HEK293 (cell line): ENCODE data around the gene SCFD2.

Experiments
- CTCF ChIP-seq: fragments of 450-650 bp; formaldehyde crosslinking; IDR thresholded peaks from 2 replicates; pipeline ENCODE4 v1.5.1; 2016; ENCODE audit warnings: missing biosample characterization, missing genetic modification characterization
- KLF1 ChIP-seq: fragments of 450-650 bp; formaldehyde crosslinking; IDR thresholded peaks from 2 replicates; pipeline ENCODE4 v1.5.1; 2016; ENCODE audit warnings: missing biosample characterization, missing genetic modification characterization
- ZBTB1 ChIP-seq: fragments of 450-650 bp; formaldehyde crosslinking; IDR thresholded peaks from 2 replicates; pipeline ENCODE4 v1.5.1; 2016; ENCODE audit warnings: missing biosample characterization, missing genetic modification characterization
- ZBTB26 ChIP-seq: fragments of 450-650 bp; formaldehyde crosslinking; optimal IDR thresholded peaks from 2 replicates; pipeline ENCODE3; 2016; ENCODE audit warnings: missing biosample characterization, mild to moderate bottlenecking, missing genetic modification characterization
- ZFP3 ChIP-seq: fragments of 450-650 bp; formaldehyde crosslinking; IDR thresholded peaks from 2 replicates; pipeline ENCODE4 v1.5.1; 2016; ENCODE audit warnings: low read depth, missing biosample characterization, missing genetic modification characterization
- ZNF114 ChIP-seq: fragments of 450-650 bp; formaldehyde crosslinking; IDR thresholded peaks from 2 replicates; pipeline ENCODE4 v1.5.0; 2017; ENCODE audit warnings: missing biosample characterization, missing genetic modification characterization
- ZNF274 ChIP-seq, 2 experiments: fragments of 200-500 bp in 1 of 2; fragments of 450-650 bp in 1 of 2; sonication (Bioruptor generic) in 1 of 2; formaldehyde crosslinking in 1 of 2; IDR thresholded peaks; 2 replicates each; pipeline versions ENCODE4 v1.5.1 to v1.6.1; 2014 to 2016; ENCODE audit warnings: borderline replicate concordance in 1 of 2, inconsistent platforms in 1 of 2, low read length in 1 of 2, missing biosample characterization in 1 of 2, missing genetic modification characterization in 1 of 2
- ZNF510 ChIP-seq: fragments of 450-650 bp; formaldehyde crosslinking; IDR thresholded peaks from 2 replicates; pipeline ENCODE4 v1.5.1; 2018; ENCODE audit warnings: mild to moderate bottlenecking, missing genetic modification characterization, missing biosample characterization; ENCODE audit not compliant: insufficient replicate concordance
- ZNF571 ChIP-seq: fragments of 450-650 bp; formaldehyde crosslinking; IDR thresholded peaks from 2 replicates; pipeline ENCODE4 v1.5.0; 2017; ENCODE audit warnings: missing biosample characterization, missing genetic modification characterization
- ZNF621 ChIP-seq: fragments of 450-650 bp; formaldehyde crosslinking; IDR thresholded peaks from 2 replicates; pipeline ENCODE4 v1.5.1; 2017; ENCODE audit warnings: missing biosample characterization, missing genetic modification characterization
- ZNF645 ChIP-seq: fragments of 450-650 bp; formaldehyde crosslinking; IDR thresholded peaks from 2 replicates; pipeline ENCODE4; 2016; ENCODE audit warnings: missing biosample characterization, missing genetic modification characterization
- ZNF692 ChIP-seq: fragments of 450-650 bp; formaldehyde crosslinking; IDR thresholded peaks from 2 replicates; pipeline ENCODE4 v1.5.1; 2016; ENCODE audit warnings: missing biosample characterization, missing genetic modification characterization

- TF ChIP-seq ZNF692 (tag by site-specific recombination), result no peak
- no peak for TF ChIP-seq CTCF (tag by site-specific recombination)
- TF ChIP-seq ZNF571 (tag by site-specific recombination), result no peak
- TF ChIP-seq KLF1 (tag by site-specific recombination), result no peak
- TF ChIP-seq ZFP3, result no peak
- TF ChIP-seq ZNF114, result no peak
- TF ChIP-seq ZBTB1 (tag by site-specific recombination), result no peak
- no peak for TF ChIP-seq ZNF621
- no peak for TF ChIP-seq ZNF645 (tag by site-specific recombination)
- no peak for TF ChIP-seq ZNF510
- no peak for TF ChIP-seq ZNF274 (IDR thresholded peaks at IDR 0.05; ENCODE audit: low read length)
- TF ChIP-seq ZNF274 (tag by site-specific recombination; IDR thresholded peaks at IDR 0.05; ENCODE audit: borderline replicate concordance), result no peak
- TF ChIP-seq ZBTB26, result no peak
Measured at GRCh38 chr4:53018471-53018870, 347.4 kb downstream of the SCFD2 start.
